ENCODE results near the gene PZP.
"Not testable (repeated sequence)": the region's sequence is repeated elsewhere in the genome, so short reads cannot be mapped to it uniquely, and the experiment has no call there.

PZP gene

GRCh38 chr12:9180810-9181209 lies 27.4 kb downstream of the PZP start:
- no peak for DNase-seq

GRCh38 chr12:9179781-9180180 lies 28.4 kb downstream of the PZP start:
- no peak for DNase-seq

- no peak for DNase-seq
Measured at GRCh38 chr12:9169979-9170634, 38.1 kb downstream of the PZP start.

- not testable (repeated sequence) for DNase-seq
Measured at GRCh38 chr12:9167345-9167744, 40.9 kb downstream of the PZP start.

GRCh38 chr12:9163392-9163791 lies 44.8 kb downstream of the PZP start:
- DNase-seq, result no peak

- no peak for DNase-seq
Measured at GRCh38 chr12:9156119-9156518, 52.1 kb downstream of the PZP start.

GRCh38 chr12:9149372-9149771 lies 58.8 kb downstream of the PZP start:
- DNase-seq, result no peak

GRCh38 chr12:9148926-9149325 lies 59.3 kb downstream of the PZP start:
- no peak for DNase-seq

GRCh38 chr12:9147461-9147860 lies 60.7 kb downstream of the PZP start:
- no peak for DNase-seq

GRCh38 chr12:9144730-9145106 lies 63.5 kb downstream of the PZP start:
- DNase-seq, result no peak

- DNase-seq, result no peak
Measured at GRCh38 chr12:9143929-9144729, 64.1 kb downstream of the PZP start.

- DNase-seq, result no peak
Measured at GRCh38 chr12:9143137-9143536, 65.1 kb downstream of the PZP start.

- DNase-seq, result not testable (repeated sequence)
Measured at GRCh38 chr12:9139588-9140290, 68.5 kb downstream of the PZP start.

- no peak for DNase-seq
Measured at GRCh38 chr12:9135903-9136310, 72.3 kb downstream of the PZP start.

- no peak for DNase-seq
Measured at GRCh38 chr12:9134981-9135628, 73.1 kb downstream of the PZP start.

GRCh38 chr12:9133216-9133916 lies 74.8 kb downstream of the PZP start:
- DNase-seq, result no peak

GRCh38 chr12:9132008-9132535 lies 76.1 kb downstream of the PZP start:
- DNase-seq, result no peak

- DNase-seq, result no peak
Measured at GRCh38 chr12:9130244-9130643, 78.0 kb downstream of the PZP start.

GRCh38 chr12:9127936-9128663 lies 80.1 kb downstream of the PZP start:
- no peak for DNase-seq

GRCh38 chr12:9127484-9127883 lies 80.7 kb downstream of the PZP start:
- DNase-seq, result no peak

- no peak for DNase-seq
Measured at GRCh38 chr12:9124383-9125031, 83.7 kb downstream of the PZP start.

Data from activated CD4-positive, alpha-beta T cell treated with anti-CD3 and anti-CD28 coated beads, Interleukin-2, amount 50 U/mL, for 4 hours (primary cell).